ENCODE measurements around the gene CNOT11.

DNA sequence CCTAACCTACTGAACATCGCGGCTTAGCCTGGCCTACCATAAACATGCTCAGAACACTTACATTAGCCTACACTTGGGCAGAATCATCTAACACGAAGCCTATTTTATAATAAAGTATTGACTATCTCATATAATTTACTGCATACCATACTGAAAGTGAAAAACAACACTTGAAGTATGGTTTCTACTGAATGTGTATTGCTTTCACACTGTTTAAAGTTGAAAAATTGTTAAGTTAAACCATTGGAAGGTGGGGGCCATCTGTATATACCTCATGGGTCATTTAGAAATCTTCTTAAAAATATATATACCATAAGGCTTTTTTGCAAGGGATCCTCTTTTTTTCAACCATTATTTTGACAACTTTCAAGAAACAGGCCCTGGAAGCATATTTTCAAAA, 39.3 kb downstream of the CNOT11 start:
- TF ChIP-seq, protein P1, sequence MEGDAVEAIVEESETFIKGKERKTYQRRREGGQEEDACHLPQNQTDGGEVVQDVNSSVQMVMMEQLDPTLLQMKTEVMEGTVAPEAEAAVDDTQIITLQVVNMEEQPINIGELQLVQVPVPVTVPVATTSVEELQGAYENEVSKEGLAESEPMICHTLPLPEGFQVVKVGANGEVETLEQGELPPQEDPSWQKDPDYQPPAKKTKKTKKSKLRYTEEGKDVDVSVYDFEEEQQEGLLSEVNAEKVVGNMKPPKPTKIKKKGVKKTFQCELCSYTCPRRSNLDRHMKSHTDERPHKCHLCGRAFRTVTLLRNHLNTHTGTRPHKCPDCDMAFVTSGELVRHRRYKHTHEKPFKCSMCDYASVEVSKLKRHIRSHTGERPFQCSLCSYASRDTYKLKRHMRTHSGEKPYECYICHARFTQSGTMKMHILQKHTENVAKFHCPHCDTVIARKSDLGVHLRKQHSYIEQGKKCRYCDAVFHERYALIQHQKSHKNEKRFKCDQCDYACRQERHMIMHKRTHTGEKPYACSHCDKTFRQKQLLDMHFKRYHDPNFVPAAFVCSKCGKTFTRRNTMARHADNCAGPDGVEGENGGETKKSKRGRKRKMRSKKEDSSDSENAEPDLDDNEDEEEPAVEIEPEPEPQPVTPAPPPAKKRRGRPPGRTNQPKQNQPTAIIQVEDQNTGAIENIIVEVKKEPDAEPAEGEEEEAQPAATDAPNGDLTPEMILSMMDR (IDR thresholded peaks at IDR 0.05): no peak
- no peak for TF ChIP-seq POLR2A (IDR thresholded peaks at IDR 0.05)
